SK-N-SH treated with all-trans-retinoic acid at 6 μM for 48 hours (cell line): Measurements from ENCODE around the gene SEC24D.

Source experiments
- ATAC-seq: fragments of 200-7000 bp; cut with Tn5 transposase; 3 replicates; pipeline ENCODE4 v1.9.1; 2020; ENCODE audit warnings: mild to moderate bottlenecking, moderate library complexity
- ARNTL ChIP-seq: fragments of 450-650 bp; formaldehyde crosslinking; IDR thresholded peaks from 2 replicates; pipeline ENCODE4 v1.5.0; 2020; ENCODE audit warnings: low read depth, mild to moderate bottlenecking, moderate library complexity, borderline replicate concordance
- BACH2 ChIP-seq: fragments of 250-450 bp; sonication (Bioruptor Pico); IDR thresholded peaks from 2 replicates; pipeline ENCODE4 v1.9.0; 2021; ENCODE audit warnings: mild to moderate bottlenecking, borderline replicate concordance
- CREB5 ChIP-seq: fragments of 250-450 bp; sonication (Bioruptor Pico); IDR thresholded peaks from 2 replicates; pipeline ENCODE4 v1.5.1; 2020; ENCODE audit warnings: low read depth, mild to moderate bottlenecking, moderate library complexity
- CSDC2 ChIP-seq: fragments of 250-450 bp; sonication (Bioruptor Pico); IDR thresholded peaks from 2 replicates; pipeline ENCODE4 v1.5.0; 2020; ENCODE audit warnings: mild to moderate bottlenecking, moderate library complexity
- CSRNP3 ChIP-seq: fragments of 250-450 bp; sonication (Bioruptor Pico); IDR thresholded peaks from 2 replicates; pipeline ENCODE4 v1.5.1; 2021; ENCODE audit warnings: mild to moderate bottlenecking, moderate library complexity
- ESRRG ChIP-seq: fragments of 250-450 bp; sonication (Bioruptor Pico); IDR thresholded peaks from 2 replicates; pipeline ENCODE4 v1.6.1; 2021; ENCODE audit warnings: mild to moderate bottlenecking
- GLIS3 ChIP-seq: fragments of 250-450 bp; sonication (Bioruptor Pico); IDR thresholded peaks from 2 replicates; pipeline ENCODE4 v1.5.0; 2020; ENCODE audit warnings: mild to moderate bottlenecking, moderate library complexity
- ISL1 ChIP-seq: fragments of 250-450 bp; sonication (Bioruptor Pico); IDR thresholded peaks from 2 replicates; pipeline ENCODE4 v2.1.2; 2022; ENCODE audit warnings: mild to moderate bottlenecking, moderate library complexity
- PPARA ChIP-seq: fragments of 250-450 bp; sonication (Bioruptor Pico); IDR thresholded peaks from 2 replicates; pipeline ENCODE4 v1.5.0; 2020; ENCODE audit warnings: mild to moderate bottlenecking, borderline replicate concordance
- RARB ChIP-seq: fragments of 250-450 bp; sonication (Bioruptor Pico); IDR thresholded peaks from 2 replicates; pipeline ENCODE4 v1.8.0; 2021; ENCODE audit warnings: mild to moderate bottlenecking, moderate library complexity
- SNAI2 ChIP-seq: fragments of 250-450 bp; sonication (Bioruptor Pico); IDR thresholded peaks from 2 replicates; pipeline ENCODE4 v1.5.0; 2020; ENCODE audit warnings: mild to moderate bottlenecking, moderate library complexity
- TCF4 ChIP-seq: fragments of 250-450 bp; sonication (Bioruptor Pico); IDR thresholded peaks from 2 replicates; pipeline ENCODE4 v1.8.0; 2021; ENCODE audit warnings: mild to moderate bottlenecking, moderate library complexity, borderline replicate concordance
- TOX ChIP-seq: fragments of 250-450 bp; sonication (Bioruptor Pico); IDR thresholded peaks from 2 replicates; pipeline ENCODE4 v1.8.0; 2021; ENCODE audit warnings: mild to moderate bottlenecking, moderate library complexity, borderline replicate concordance
- TSHZ2 ChIP-seq: fragments of 250-450 bp; sonication (Bioruptor Pico); IDR thresholded peaks from 2 replicates; pipeline ENCODE4 v1.5.0; 2020; ENCODE audit warnings: mild to moderate bottlenecking, moderate library complexity
- ZC3H10 ChIP-seq: fragments of 250-450 bp; sonication (Bioruptor Pico); IDR thresholded peaks from 2 replicates; pipeline ENCODE4 v1.5.1; 2021; ENCODE audit warnings: mild to moderate bottlenecking, moderate library complexity
- ZFP3 ChIP-seq: fragments of 250-450 bp; sonication (Bioruptor Pico); IDR thresholded peaks from 2 replicates; pipeline ENCODE4 v1.5.0; 2020; ENCODE audit warnings: mild to moderate bottlenecking, moderate library complexity
- ZFP30 ChIP-seq: fragments of 450-650 bp; formaldehyde crosslinking; IDR thresholded peaks from 2 replicates; pipeline ENCODE4 v1.5.0; 2022; ENCODE audit warnings: mild to moderate bottlenecking, moderate library complexity
- ZNF8 ChIP-seq: fragments of 450-650 bp; formaldehyde crosslinking; IDR thresholded peaks from 2 replicates; pipeline ENCODE4 v1.5.0; 2020; ENCODE audit warnings: mild to moderate bottlenecking, moderate library complexity
- TF ChIP-seq, protein P1 (sequence below): fragments of 250-450 bp; sonication (Bioruptor Pico); IDR thresholded peaks from 2 replicates; pipeline ENCODE4 v1.8.0; 2020; ENCODE audit warnings: mild to moderate bottlenecking, moderate library complexity, borderline replicate concordance
- TF ChIP-seq, protein P2 (sequence below): fragments of 250-450 bp; sonication (Bioruptor Pico); IDR thresholded peaks from 2 replicates; pipeline ENCODE4 v1.8.0; 2021; ENCODE audit warnings: low read depth, mild to moderate bottlenecking, moderate library complexity, borderline replicate concordance

SEC24D gene

DNA sequence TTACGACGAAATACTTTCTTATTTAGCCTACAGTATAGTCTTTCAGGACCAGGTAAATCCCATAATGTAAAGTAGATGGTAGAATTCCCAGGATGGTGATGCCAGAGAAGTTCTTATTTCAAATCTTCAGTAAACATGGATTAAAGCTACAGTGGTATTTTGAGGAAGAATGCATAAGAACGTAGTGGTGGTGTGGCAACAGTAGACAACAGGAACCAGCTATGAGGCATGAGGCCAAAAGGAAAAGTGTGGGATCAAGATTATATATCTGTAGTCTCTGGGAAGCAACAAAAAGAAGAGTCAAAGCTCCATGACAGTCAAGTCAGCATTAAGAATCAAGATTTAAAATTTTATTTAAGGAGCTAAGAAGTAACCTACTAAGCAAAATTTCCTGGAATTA lies 90.6 kb downstream of the SEC24D start:
- ATAC-seq, result no peak

GRCh38 chr4:118743867-118744266 lies 92.1 kb downstream of the SEC24D start:
- no peak for ATAC-seq
- no peak for TF ChIP-seq GLIS3
- TF ChIP-seq BACH2 (CRISPR knock-in tag), result no peak
- TF ChIP-seq CSDC2 (CRISPR knock-in tag), result no peak
- TF ChIP-seq TOX, result no peak
- TF ChIP-seq ESRRG (CRISPR knock-in tag), result no peak
- TF ChIP-seq ZFP3 (CRISPR knock-in tag), result no peak
- no peak for TF ChIP-seq TCF4 (CRISPR knock-in tag)
- no peak for TF ChIP-seq CSRNP3 (CRISPR knock-in tag)
- TF ChIP-seq RARB (CRISPR knock-in tag), result no peak
- no peak for TF ChIP-seq TSHZ2 (CRISPR knock-in tag)
- no peak for TF ChIP-seq ZFP30 (CRISPR knock-in tag)
- TF ChIP-seq ZC3H10 (CRISPR knock-in tag), result no peak
- no peak for TF ChIP-seq CREB5 (CRISPR knock-in tag)
- no peak for TF ChIP-seq ZNF8 (CRISPR knock-in tag)
- TF ChIP-seq PPARA (CRISPR knock-in tag), result no peak

More for the DNA sequence above, 90.6 kb downstream of the SEC24D start:
- TF ChIP-seq PPARA (CRISPR knock-in tag) (no peak), CREB5 (CRISPR knock-in tag) (no peak), ISL1 (no peak), GLIS3 (no peak), BACH2 (CRISPR knock-in tag) (no peak), ZFP30 (CRISPR knock-in tag) (no peak), ZFP3 (CRISPR knock-in tag) (no peak), ARNTL (no peak), TOX (no peak), TSHZ2 (CRISPR knock-in tag) (no peak), ZC3H10 (CRISPR knock-in tag) (no peak), TCF4 (CRISPR knock-in tag) (no peak), SNAI2 (no peak), RARB (CRISPR knock-in tag) (no peak)
- TF ChIP-seq, protein P1, sequence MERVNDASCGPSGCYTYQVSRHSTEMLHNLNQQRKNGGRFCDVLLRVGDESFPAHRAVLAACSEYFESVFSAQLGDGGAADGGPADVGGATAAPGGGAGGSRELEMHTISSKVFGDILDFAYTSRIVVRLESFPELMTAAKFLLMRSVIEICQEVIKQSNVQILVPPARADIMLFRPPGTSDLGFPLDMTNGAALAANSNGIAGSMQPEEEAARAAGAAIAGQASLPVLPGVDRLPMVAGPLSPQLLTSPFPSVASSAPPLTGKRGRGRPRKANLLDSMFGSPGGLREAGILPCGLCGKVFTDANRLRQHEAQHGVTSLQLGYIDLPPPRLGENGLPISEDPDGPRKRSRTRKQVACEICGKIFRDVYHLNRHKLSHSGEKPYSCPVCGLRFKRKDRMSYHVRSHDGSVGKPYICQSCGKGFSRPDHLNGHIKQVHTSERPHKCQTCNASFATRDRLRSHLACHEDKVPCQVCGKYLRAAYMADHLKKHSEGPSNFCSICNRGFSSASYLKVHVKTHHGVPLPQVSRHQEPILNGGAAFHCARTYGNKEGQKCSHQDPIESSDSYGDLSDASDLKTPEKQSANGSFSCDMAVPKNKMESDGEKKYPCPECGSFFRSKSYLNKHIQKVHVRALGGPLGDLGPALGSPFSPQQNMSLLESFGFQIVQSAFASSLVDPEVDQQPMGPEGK (CRISPR knock-in tag), result no peak
- TF ChIP-seq, protein P2, sequence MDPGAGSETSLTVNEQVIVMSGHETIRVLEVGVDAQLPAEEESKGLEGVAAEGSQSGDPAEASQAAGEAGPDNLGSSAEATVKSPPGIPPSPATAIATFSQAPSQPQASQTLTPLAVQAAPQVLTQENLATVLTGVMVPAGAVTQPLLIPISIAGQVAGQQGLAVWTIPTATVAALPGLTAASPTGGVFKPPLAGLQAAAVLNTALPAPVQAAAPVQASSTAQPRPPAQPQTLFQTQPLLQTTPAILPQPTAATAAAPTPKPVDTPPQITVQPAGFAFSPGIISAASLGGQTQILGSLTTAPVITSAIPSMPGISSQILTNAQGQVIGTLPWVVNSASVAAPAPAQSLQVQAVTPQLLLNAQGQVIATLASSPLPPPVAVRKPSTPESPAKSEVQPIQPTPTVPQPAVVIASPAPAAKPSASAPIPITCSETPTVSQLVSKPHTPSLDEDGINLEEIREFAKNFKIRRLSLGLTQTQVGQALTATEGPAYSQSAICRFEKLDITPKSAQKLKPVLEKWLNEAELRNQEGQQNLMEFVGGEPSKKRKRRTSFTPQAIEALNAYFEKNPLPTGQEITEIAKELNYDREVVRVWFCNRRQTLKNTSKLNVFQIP (CRISPR knock-in tag), result no peak
- TF ChIP-seq, all 23 proteins: peak for 0
